Myocyte (in vitro differentiated cells): ENCODE results near the gene MSMO1. TPM values are rescaled to one million over a fixed set of nuclear protein-coding genes. Genes with fewer than 3 reads are reported as not detected.
"Not testable (repeated sequence)": the region's sequence is repeated elsewhere in the genome, so short reads cannot be mapped to it uniquely, and the experiment has no call there.

ENCODE experiments used
- DNase-seq: peaks from one replicate; pipeline ENCODE4 v3.0.0-alpha.2; 2012; ENCODE audit warnings: low read depth
- total RNA-seq: library from RNA; depleted of rRNA; stranded (reverse); fragments of >200 nt; gene quantifications from 2 replicates; pipeline ENCODE4 v1.2.3, GENCODE V29; 2014

The MSMO1 gene
- total RNA-seq, 1 donor from 2014 or later = 354 TPM

GRCh38 chr4:165324236-165324917 lies 3.1 kb upstream of the MSMO1 start:
- DNase-seq = no peak

GRCh38 chr4:165324918-165325304 lies 2.6 kb upstream of the MSMO1 start:
- DNase-seq = no peak

- DNase-seq = peak; percentile 51
These were observed 1.5 kb upstream of the MSMO1 start for GRCh38 chr4:165325732-165326512.

GRCh38 chr4:165326831-165327210 lies 648 bp upstream of the MSMO1 start:
- peak; percentile 42 for DNase-seq

GRCh38 chr4:165328101-165328425 lies 594 bp downstream of the MSMO1 start:
- DNase-seq = no peak

- no peak for DNase-seq
These were observed 1.2 kb downstream of the MSMO1 start for GRCh38 chr4:165328708-165329107.

GRCh38 chr4:165330071-165330470 lies 2.6 kb downstream of the MSMO1 start:
- no peak for DNase-seq

GRCh38 chr4:165330666-165331065 lies 3.2 kb downstream of the MSMO1 start:
- no peak for DNase-seq

GRCh38 chr4:165331359-165331758 lies 3.9 kb downstream of the MSMO1 start:
- DNase-seq = no peak

GRCh38 chr4:165331823-165332222 lies 4.4 kb downstream of the MSMO1 start:
- DNase-seq = no peak

- DNase-seq = no peak
These were observed 5.0 kb downstream of the MSMO1 start for GRCh38 chr4:165332502-165332901.

GRCh38 chr4:165335163-165335703 lies 7.8 kb downstream of the MSMO1 start:
- no peak for DNase-seq

- no peak for DNase-seq
These were observed 9.3 kb downstream of the MSMO1 start for GRCh38 chr4:165336743-165337142.

GRCh38 chr4:165342340-165342739 lies 14.9 kb downstream of the MSMO1 start:
- DNase-seq = not testable (repeated sequence)

GRCh38 chr4:165343353-165344191 lies 16.1 kb downstream of the MSMO1 start:
- no peak for DNase-seq

GRCh38 chr4:165345666-165346417 lies 18.4 kb downstream of the MSMO1 start:
- DNase-seq = no peak

- no peak for DNase-seq
These were observed 20.4 kb downstream of the MSMO1 start for GRCh38 chr4:165347647-165348569.

- peak; percentile 52 for DNase-seq
These were observed 24.1 kb downstream of the MSMO1 start for GRCh38 chr4:165351359-165352130.

GRCh38 chr4:165355900-165356300 lies 28.4 kb downstream of the MSMO1 start:
- DNase-seq = peak; percentile 17
